ENCODE measurements around the gene DLK1.

- no peak for TF ChIP-seq POLR2A (IDR thresholded peaks at IDR 0.05)
- TF ChIP-seq, protein P1, sequence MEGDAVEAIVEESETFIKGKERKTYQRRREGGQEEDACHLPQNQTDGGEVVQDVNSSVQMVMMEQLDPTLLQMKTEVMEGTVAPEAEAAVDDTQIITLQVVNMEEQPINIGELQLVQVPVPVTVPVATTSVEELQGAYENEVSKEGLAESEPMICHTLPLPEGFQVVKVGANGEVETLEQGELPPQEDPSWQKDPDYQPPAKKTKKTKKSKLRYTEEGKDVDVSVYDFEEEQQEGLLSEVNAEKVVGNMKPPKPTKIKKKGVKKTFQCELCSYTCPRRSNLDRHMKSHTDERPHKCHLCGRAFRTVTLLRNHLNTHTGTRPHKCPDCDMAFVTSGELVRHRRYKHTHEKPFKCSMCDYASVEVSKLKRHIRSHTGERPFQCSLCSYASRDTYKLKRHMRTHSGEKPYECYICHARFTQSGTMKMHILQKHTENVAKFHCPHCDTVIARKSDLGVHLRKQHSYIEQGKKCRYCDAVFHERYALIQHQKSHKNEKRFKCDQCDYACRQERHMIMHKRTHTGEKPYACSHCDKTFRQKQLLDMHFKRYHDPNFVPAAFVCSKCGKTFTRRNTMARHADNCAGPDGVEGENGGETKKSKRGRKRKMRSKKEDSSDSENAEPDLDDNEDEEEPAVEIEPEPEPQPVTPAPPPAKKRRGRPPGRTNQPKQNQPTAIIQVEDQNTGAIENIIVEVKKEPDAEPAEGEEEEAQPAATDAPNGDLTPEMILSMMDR (IDR thresholded peaks at IDR 0.05), result no peak
Measured at GRCh38 chr14:100678469-100678828, 48.2 kb upstream of the DLK1 start.

All from vagina (tissue), 2 donors.